Inflammatory macrophage treated with lipopolysaccharide for 1 hour (primary cell): ENCODE results near the gene CDH4.

ENCODE experiments used
- DNase-seq, 2 donors: peaks; one replicate each; pipeline ENCODE4 v3.0.0-alpha.2; 2020 to 2022

The CDH4 gene

DNA sequence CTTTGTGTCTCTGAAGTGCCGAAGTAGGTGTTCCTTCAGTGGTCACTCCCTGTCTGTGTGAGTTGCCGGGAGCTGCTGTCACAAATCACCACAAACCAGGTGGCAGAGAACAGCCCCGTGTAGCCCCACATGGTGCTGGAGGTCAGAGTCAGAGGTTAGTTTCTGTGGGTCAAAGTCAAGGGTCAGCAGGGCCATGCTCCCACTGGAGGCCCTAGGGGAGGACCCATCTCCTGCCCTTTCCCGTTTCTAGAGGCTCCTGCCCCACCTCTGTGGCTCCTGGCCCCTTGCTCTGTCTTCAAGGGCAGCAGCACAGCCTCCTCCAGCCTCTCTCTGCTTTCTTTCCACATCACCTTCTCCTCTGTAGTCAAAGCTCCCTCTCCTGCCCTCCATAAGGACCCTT is 549.4 kb downstream of the CDH4 start:
- no peak for DNase-seq

DNA sequence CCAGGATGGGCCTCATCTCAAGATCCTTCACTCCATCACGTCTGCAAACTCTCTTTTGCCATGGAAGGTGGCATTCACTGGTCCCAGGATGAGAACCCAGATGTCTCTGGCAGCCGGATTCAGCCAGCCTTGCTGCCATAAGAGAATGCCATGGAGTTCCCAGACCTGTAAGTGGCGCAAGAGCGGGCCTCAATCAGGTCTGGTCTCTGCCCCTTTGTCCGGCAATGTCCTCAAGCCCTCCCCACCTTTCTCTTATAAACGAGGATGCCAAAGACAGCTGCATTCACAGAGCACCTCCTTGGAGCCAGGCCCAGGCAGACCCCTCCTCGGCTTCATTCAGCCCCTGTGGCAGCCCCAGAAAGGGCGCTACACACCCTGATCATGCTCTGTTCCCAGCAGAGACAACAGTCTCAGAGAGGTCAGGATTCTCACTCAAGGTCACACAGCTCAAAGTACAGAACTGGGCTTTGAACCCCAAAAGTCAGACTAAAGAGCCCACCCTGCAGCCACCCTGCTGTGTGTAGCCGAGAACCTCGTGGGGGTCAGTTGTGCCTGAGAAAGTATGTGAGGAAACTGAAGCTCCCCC is 549.9 kb downstream of the CDH4 start:
- DNase-seq = no peak

DNA sequence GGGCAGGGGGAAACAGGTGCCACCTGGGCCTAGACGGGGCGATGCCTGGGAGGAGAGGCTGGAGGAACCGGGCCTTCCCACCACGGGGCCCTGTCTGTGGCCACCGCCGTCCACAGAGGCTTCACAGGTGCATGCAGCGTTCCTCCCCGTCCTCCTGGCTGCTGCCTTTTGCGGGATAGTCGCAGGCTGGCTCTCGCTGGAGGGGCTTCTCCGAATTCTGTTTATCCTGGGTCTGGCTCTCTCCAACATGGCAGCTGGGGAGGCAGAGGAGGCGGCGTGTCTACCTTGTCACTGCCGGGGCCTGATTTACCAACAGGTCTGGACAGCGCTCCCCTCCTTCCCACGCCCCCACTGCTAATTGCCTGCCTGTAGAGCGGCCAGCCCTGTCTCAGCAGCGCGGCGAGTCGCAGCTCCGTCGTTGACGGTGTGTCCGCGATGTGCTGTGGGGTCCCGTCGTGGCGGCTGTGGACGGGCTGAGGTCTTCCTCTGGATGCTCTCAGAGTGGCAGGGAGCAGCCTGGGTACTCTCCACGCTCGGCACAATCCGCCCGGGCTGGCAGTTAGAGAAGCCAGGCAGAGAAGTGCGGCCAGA is 550.8 kb downstream of the CDH4 start:
- no peak for DNase-seq

DNA sequence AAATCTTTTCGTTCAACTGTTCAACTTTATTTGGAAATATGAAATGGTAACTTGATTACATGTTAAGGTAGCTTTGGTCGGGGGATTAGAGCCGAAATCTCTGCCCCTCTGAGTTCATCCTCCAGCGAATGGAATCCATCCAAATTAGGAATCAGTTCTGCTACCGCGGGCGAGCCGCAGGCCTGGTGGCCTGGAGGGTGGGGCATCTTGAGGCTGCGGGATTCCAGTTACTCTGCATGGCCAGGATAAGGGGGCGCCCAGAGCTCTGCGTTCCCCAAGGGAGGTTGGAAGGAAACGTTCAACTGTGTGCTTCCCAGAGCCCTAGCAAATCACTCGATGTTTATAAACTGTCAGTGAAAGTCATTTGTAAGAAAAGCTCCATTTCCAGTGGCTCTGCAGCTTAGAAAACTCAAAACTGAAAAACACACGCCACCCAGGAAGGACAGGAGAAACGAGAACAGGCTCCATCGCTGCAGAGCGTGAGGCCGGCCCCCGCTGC is 551.4 kb downstream of the CDH4 start:
- DNase-seq = no peak

DNA sequence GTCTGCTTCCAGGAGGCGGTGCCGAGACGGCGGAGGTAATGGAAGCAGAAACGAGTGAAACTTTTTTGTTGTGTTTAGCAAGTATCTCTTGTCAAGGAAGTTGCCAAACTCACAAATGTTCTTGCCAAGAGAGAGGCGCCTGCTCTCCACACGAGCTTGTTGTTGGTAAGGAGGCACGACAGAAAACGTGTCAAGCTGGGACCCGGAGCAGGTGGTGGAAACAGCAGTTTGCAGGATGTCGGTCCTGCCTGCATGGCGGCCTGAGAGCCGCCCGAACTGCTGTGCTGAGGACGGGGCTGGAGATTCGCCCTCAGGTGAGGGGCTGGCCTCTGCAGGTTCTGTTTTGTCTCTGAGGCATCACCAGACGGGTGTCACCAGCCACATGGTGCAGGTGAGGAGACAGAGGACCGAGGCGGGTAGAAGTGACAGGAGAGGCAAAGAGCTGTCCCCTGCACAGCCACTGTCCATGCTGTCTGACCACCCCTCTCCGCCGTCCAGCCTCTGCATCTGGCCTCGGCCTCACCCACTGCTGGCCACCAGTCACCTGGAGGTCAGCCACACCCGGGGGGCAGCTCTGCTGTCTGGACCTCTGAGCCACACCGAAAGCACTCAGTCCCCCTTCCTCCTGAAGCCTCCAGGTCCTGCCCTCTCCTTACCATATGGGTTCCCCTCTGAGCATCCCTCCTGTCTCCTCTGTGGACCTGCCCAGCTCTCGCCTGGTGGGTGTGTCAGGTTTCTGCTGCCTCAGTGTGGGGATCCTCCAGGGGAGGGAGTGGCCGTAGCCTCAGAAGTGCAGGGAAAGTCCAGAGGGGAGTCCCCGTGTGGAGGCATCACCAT is 552.1 kb downstream of the CDH4 start:
- DNase-seq = no peak

DNA sequence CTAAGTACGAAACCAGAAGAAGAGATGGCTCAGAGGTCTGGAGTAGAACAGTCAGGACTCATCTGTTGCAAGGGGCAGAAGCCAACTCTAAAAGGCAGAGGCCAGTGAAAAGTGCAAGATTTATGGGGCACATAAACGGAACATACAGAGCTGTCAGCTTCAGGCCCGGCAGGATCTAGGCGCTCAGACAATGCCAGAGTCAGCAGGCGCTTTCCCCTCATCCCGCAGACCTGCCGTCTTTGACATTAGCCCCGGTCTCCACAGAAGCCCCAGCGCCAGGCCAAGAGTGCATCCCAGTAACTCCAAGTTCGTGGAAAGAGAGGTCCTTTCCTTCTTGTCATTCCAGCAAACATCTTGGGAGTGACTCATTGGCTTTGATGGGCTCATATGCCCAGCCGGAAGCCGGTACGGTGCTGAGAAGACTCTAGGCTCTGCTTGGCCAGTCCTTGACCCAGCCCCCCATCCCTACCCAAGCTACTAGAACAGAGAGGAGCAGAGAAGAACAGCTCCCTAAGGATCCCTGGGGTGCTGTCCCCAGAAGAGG is 552.8 kb downstream of the CDH4 start:
- DNase-seq = no peak

DNA sequence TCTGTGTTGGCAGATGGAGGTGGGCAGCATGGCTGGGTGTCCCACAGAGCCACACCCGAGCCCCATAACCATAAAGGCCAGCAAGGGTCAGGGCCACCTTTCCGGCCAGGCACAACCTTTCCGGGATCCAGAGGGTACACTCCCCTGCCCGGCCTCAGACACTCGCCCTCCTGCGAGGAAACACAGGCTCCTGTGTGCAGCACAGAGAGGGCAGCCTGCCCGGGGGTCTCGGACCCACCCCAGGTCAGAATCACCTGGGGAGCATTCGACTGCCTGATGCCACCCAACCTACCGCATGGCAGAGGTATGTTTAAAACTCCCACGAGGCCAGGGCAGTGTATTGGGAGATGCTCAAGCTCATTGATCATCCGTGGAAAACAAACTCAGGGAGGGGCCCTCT is 553.3 kb downstream of the CDH4 start:
- DNase-seq = no peak

DNA sequence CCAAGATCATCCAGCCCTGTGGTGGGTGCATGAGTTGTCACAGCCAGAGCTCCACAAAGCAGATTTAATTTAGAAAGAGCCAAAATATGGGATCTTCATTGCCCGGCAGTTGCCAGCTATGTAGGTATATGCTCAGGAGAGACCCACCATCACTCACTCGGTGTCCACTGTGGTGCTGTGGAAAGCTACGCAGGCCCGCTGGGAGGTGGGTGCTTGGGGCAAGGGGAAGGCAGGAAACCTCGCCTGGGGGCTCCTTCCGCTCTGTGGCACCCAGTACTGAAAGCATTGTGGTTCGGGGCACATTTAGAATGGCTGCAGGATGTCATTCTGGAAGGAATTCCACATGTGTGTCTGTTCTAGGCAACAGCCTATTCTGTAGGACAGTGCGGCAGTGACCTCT is 553.7 kb downstream of the CDH4 start:
- DNase-seq = no peak

DNA sequence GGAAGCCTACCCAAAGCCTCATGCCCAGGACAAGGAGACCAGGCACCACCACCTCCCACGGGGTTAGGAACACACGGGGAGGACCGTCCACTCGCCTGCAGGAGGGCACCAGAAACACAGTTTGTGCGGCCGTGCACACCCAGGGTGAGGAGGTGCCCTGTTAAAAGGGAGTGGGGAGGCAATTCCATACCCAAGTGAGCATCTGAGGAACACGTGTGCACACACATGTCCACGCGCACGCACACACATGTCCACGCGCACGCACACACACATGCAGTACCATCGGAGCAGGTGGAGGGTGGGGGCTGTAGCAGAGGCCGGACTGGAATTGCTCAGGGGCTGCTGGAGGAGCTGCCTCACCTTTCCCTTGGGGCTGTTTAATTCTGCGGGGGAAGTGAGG is 554.3 kb downstream of the CDH4 start:
- DNase-seq = no peak

DNA sequence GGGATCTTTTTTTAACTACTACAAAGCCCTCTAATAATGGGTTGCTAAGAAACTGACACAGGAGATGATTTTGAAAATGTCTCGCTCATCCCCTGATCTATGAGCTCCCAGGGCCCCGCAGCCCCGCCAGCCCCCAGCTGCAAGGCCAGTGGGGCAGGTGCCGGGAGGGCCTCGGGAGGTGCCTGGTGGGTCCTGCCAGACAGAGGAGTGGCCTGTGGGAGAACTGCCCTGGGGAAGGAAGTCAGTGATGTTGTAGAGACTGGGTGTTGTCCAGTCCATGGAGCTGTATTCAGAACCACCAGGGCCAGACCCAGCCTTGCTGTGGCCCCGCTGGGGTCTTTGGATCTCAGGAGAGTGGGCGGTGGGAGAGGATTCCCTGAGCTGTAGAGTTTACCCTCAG is 554.9 kb downstream of the CDH4 start:
- no peak for DNase-seq

DNA sequence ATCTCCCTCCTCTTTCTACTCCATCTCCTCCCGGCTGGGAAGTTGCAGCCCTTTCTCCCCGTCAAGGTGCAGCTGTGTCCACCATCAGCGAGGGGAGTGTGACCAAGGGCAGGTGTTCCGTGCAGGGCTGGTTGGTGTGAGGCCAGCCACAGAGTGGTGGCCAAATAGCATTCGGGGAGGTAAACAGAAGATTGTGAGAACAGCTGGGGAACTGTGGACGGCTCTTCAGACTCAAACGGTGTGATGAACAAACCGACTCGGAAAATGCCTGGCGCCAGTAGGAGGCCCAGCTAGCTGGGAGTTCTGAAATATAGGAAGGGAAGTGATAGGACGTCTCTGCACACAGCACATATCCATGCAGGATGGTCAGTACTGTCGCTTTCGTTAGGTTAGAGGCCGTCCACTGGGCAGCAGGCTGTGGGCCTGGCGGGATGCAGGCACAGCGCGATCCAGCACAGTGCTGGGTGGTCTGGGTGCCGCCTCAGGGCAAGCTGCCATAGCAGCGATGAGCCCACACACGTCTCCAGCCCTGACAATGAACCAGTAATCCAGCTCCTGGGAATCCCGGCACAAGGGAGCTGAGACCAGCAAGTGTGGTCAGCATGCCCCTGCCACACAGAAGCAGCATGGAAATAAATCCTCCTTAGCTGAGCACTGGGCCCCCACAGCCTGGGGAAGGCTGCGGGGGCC is 555.6 kb downstream of the CDH4 start:
- no peak for DNase-seq

DNA sequence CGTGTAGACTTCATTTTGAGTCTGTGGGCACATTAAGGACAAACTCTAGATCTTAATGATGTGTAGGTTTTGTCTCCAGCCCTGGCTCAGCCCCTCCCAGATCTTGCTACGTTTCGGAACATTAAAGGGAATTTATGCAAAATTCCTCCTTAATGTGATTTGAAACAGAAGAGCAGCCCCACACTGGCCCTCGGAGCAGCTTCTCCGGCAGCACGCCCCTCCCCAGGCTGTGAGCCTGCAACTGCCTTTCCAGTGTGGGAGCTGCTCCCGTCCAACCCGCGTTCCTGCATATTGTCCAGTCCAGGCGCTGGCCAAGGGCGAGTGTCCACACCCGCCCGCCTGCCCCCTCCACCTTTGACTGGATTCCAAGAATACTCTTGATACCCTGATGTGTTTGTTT is 556.4 kb downstream of the CDH4 start:
- DNase-seq = no peak

DNA sequence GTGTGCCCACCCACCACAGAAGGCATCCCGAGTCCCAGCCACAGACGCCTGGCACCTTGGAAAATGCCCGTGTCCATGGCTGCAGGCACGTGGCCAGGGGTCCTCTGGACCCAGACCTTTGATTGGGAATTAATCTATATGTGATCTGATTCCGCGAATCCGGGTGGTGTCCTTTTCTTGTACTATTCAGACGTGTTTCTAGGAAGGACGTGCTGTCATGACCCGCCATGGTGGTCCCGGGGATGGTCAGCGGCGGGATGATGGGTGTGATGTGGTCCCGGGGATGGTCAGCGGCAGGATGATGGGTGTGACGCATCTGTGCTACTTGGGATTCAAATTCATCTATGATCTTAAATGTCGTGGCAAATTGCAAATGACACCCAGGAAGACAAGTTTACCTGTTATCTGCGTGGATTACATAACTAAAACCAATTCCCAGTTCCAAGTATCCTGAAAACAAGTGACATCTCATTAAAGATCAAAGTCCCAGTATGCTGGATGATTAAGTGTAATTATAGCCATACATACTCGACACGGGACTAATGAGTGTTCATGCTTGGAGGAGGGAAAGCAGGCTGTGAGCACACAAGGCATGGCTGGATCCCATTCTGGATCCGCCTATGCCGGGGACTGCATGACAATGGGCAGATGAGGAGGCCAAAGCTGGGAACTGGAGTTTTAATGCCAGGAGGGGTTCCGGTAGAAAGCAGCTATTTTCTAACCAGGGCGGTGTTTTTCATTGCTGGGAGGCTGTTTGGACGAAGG is 557.1 kb downstream of the CDH4 start:
- DNase-seq = no peak

DNA sequence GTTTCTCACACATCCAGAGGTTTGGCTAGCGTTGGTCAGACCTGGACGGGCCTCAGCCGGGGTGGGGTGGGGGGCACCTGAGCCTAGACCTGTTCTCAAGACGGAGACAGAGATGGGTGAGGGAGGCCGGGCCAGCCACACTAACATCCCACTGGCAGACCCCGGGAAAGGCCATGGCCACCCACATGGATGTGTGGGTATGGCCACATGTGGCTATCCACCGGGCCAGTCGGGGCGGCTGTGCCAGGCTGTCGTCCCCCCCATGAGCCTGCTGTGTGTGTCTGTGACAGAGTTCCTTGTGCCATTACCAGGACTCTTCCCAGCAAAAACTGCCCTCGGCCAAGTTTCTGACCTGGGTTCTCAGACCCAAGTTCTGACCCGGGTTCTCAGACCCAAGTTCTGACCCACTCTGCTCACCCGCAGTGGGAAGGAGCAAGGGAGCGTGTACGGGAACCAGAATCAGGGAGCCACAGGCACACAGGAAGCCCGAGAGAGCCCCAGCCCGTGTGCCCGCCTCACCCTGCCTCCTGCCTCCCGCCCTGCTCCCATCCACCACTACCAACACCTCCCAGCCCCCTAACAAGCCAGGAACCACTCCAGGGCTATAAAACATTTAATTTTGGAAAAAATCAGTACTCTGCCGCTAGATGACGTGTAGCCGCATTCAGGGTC is 558.1 kb downstream of the CDH4 start:
- no peak for DNase-seq

DNA sequence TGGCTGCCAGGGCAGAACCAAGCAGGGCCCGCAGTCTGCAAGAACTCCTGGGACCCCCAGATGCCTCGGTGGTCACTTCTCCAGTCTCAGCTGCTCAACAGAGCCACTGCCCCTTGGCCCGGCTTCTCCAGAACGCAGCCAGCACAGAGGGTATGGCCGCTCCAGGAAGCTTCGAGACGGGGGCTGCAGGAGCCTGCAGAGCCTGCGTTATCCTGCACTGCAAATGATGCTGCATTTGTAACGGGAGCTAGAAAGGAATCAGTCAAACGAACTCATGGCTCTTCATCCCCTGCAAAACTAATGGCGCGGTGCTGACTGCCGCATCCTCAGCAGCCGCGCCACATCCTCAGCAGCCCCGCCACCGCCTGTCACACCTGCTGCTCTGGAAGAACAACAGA is 558.7 kb downstream of the CDH4 start:
- DNase-seq = no peak

DNA sequence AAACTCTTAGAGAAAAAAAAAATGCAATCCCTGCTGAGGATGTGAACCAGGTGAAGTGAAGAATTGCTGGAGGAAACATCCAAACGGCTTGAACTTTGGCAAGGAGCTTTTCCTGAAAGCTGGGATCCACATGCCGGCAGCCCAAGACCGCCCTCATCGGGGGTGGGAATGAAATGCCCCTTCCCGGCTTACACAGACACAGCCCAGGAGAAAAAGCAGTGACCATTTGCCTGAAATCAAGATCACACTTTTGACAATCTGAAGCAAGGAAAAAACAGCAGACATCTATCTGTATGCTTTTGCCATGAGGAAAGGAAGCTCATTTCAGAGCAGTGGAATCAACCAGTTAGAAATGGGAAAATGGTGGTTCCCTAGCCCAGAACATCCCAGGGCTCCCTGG is 559.1 kb downstream of the CDH4 start:
- DNase-seq = no peak

DNA sequence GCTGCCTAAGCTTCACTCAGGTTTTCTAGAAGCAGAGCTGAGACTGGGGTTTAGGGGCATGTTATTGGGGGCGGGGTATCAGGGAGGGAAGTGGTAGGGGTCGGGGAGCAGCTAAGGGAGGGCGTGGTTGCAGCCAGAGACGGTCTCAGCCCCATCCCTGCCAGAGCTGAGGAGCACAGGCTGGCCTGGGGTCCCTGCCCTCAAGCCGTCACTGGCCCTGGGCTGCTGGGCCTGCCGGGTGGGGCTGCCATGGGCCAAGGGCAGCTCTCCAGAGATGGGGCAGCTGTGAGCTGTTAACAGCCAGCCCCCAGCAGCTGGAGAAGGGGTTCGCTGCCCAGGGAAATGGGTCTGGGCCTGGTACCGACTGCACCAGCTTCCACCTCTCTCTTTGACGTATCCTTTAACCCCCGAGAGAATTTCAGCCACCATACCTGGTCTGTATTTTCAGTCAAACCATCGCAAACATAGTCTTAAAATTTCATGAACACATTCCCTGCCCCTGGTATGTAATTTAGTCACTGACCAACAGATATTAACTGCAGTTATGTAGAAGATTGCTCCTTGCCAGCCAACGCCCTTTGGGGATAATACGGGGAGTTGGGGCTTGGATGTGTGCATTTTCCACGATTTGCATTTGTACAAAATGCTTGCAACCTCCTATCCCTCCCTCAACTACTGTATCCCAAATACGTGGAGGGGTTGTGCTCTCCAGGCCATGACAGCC is 560.2 kb downstream of the CDH4 start:
- no peak for DNase-seq

DNA sequence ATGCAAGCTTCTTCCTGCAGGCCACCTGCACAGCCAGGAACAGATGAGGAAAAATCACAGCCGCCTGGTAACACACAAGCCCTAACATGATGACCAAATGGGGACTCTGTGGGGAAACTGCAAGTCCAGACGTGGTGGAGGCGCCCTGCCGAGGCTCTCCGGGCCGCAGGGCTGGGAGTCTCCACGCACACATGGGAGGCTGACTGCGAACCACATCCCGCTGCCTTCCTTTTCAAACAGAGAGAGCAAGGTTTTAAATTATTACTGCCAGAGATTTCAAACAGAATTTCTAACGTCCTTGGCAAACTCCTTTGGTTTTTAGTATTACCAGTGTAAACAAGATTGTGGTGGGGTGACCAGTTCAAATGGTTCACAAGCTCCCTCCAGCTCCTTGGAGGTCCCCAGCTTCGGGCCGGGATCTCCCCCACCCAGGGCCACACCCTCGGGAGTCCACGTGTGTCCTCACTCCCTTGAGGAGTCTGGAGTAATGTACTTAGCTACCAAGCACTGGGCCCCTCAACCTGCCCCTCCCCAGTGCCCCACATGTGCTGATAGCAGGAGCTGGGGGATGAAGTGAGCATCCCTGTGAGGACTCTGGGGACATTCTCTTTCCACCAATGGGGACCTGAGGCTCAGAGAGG is 560.9 kb downstream of the CDH4 start:
- no peak for DNase-seq

DNA sequence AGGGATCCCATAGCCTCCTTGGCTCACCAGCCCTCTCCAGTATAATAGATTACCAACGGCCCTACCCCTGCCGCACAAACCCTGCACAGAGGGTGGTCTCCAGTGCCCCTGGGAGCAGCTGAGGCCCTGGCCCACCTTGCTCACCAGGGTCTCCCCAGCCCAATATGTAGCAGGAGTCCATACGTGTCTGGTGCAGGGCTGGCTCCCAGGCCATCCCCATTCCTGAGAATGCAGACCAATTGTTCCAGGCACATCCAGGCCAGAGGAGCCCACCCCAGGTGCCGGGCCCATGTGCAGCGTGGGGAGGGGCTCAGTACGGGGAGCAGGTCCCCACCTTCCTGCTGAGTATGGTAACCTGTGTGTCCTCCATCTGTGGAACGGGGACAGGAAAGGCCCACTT is 561.7 kb downstream of the CDH4 start:
- DNase-seq = no peak

DNA sequence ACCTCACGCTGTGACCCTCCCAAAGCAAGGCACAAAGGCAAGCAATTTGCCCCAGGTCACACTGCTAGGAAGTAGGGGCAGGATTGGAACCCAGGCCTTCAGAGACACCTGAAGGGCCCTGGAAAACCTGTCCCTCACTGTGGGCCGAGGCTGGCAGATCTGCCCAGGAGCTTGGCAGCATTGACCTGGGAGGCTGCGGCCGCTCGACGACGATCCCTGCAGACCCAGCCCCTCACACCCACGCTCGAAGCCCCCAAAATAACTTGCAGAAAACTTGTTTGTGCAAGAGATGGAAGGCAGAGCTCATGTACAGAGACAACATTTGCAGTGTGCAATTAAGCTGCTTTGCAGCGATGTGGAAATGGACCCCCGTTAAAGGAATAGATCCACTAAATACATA is 562.2 kb downstream of the CDH4 start:
- no peak for DNase-seq

DNA sequence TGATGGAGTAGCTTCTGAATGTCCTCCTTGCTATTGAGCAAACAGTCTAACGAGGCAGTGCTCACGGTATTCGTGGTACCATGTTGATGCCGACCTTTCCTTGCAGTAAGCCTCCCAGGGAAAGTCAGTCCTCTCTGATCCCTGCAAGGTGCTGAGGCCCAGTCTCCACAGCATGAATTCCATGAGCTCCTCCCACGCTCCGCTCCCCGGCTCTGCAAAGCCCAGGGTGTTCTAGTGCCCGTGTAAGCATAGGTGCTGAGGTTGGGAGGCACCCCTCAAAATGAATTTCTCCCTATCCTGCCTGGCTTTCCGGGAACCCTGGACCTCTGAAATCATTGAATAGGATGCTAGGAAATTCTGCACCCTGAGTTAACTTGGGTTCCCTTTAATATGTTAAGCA is 562.7 kb downstream of the CDH4 start:
- no peak for DNase-seq
